HG02884 (cell line): ENCODE measurements around the gene TFAP2A.

ENCODE experiments used
- ATAC-seq: cut with Tn5 transposase; IDR thresholded peaks from one replicate; pipeline ENCODE4 v1.9.1; 2021; ENCODE audit warnings: mild to moderate bottlenecking, moderate library complexity; ENCODE audit not compliant: unreplicated experiment

Gene TFAP2A

DNA sequence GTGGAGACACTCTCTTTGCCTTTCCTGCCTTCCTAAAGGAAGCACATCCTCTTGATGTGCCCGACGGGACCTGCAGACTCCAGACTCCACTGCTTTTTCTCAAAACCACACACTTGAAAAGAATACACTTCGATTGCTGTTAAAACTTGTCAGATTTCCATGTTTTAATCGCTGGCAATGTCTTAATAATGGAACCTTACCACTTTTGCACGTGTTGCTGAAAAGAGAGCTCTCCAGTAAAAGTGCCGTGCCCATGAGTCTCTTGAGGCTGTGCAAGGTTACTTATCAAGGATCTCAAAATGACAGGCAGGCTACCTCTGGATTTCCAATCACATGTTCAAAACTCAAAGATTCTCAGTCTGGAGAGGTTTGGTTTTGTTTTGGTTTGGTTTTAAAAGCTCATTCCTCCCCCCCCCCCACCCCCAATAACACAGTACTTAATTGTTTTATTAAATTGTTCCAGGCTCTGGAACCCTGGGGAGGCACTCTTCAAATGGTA, 12.0 kb upstream of the TFAP2A start:
- no peak for ATAC-seq

DNA sequence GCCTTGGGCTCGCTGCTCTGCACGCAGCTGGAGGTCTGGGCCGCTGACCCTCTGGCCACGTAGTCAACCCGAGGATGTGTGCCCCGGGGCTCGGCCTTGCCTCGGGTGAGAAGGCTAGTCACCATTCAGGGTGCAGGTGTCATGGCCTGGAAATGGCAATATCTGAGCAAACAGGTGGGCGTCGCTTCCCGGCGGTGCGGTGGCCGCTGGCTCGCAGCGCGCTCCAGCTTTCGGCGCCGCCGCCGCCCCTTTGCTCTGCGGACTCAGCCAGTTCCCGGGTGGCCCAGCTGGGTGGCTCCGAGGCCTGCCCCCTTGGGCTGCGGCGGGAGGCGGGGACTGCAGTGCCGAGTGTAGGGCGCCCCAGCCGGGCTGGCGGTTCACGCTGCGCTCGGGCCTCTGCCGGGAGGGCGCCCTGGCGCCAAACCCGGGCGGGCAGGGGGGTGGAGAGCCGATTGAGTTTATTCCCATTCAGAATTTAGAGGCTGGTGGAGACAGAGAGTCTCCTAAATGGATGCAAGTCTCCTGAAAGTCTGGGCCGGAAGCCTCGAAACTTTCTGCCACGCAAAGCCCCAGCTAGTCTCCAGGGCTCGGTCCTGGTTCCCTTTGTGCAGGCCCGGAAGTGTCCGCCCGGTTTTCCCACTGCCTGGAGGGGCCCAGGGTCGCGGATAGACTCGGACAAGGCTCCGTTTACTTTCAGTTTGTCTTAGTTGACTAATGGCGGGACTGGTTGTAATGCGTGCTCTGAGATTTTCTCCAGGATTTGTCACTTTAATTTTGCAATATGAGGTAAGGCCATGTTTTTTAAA, 11.3 kb upstream of the TFAP2A start:
- ATAC-seq, result peak; percentile 56

DNA sequence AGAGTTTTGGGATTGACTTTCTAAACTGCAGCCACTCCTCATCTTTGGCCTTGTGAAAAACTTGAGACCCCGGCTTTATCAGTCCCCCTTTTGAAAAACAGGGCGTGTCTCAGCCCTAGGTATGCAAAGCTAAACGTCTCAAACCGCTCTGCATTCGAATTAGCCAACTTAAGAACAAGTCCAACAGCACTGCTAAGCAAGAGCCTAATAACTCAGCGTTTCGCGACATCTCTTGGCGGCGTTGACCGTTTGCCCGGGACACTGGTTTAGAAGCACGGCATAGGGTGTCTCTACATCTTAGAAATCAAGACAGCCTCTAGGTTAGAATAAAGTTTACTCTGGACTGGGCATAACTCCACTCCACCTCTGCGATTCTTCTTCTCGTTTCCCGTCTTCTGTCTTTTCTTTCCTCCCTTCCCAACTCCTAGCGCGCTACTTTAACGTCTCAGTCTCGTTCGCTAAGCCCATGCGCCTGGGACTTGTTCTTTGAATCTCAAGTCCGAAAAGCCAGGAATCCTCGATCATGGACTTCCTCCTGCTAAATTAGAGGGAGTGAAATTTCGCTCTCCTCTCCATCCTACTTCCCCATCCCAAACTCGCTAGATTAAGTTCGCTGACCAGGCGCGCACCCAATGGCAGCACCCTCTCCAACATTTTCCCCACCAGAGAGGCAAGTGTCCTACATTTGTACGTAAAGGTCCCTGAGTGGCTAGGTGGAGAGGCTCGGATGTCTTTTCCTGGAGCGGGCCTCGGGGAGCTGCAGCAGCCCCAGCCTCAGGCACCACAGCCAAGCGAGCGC, 10.5 kb upstream of the TFAP2A start:
- no peak for ATAC-seq

DNA sequence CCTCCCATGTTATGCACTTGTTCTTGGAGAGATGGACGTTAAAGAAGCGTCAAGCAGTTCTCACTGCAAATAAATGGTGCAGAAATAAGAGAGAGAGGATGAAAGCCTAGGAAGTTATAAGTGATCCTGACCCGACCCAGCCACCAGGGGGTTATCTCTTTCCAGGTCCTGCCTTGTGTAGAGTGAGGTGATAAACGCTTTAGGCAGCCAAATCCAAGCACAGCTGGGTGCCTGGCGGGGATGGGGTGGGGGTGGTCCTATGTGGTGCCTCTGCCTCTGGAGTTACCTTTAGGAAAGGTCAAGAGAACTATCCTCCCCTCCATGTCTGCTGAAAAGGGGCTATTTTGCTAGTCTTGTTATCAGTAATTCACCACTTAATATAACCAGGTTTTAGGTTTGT, 9.2 kb upstream of the TFAP2A start:
- ATAC-seq, result no peak

DNA sequence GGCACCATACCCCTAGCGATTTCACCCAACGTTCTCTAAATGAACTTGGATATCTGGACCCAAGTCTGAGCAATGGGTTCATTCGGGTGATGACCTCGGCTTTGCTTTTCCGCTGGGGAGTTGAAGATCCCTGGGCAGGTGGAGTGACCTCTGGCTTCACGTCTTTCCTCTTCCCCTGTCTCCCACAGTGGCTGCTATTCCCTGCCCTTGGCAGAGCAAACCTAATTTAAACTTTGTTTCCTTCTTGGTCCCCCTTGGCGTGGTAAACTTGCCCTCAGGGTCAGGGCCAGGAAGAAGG, 7.8 kb upstream of the TFAP2A start:
- no peak for ATAC-seq

DNA sequence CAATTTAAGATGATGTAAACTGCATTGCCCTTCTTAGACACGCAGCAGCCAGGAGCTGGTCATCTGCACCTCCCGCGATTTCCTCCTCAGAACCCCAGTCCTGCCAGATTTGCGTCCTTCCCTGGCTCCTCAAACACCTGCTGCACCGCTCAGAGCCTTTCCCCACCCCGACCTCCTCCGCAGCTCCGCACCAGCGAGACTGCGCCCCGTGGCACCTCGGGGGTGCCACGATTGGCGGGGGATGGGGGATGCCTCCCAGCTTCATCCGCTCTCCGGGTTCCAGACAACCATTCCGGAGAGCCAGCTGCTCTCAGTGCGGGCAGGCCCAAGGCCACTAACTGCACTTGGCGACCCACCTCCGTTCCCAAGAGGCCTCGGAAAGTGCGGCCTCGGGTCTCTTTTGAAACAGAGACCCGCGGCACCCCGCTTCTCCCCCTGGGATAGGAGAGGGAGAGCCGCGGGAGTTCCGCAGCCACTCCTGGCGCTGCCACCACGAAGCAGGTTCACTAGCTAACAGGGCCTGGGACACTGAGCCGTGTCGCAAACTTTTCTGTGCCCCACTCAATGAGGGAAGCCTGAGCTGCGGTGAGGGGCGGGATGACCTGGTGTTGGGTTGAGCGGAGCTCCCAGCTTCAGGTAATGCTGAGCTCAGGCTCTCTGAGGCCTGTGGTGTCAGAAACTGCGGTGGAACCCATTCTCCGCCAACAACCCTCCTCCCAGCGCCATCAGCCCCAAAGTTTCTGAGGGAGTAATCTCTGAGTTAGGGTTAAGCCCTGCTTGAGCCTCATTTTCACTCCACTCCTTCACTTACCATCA, 7.3 kb upstream of the TFAP2A start:
- no peak for ATAC-seq

DNA sequence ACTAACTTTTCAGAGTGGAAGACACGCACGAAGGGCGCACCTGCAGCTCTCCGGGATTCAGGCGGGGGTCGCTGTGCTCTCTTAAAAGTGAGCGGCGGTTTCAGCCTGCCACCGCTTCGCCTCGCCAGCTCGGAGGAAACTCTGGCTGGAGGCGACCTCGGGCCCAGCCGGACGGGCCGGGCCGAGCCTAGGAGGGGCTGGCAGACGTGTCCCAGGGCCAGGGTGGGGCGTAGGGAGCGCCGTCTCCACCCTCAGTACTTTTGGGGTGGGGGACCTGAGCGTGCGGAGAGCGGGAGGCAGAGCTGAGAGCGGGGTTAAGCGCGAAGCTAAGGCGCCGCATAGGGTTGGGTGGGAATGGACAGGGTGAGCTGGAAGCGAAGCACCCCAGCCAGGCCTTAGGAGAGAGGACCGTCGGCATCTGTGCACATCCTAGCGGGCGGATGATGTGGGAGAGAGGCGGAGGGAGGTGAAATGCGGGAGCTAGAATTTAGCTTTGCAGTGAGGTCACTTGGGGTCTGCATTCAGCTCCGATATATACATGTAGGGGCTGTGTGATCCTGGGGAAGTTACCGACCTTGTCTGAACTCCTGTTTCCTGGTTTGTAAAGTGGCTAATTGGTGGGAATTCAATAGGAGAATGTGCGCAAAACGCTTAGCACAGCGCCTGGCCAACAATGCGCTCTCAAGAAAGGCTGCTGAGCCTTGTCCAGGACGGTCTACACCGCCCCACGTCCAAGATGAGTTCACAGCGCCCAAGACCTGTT, 6.5 kb upstream of the TFAP2A start:
- no peak for ATAC-seq

DNA sequence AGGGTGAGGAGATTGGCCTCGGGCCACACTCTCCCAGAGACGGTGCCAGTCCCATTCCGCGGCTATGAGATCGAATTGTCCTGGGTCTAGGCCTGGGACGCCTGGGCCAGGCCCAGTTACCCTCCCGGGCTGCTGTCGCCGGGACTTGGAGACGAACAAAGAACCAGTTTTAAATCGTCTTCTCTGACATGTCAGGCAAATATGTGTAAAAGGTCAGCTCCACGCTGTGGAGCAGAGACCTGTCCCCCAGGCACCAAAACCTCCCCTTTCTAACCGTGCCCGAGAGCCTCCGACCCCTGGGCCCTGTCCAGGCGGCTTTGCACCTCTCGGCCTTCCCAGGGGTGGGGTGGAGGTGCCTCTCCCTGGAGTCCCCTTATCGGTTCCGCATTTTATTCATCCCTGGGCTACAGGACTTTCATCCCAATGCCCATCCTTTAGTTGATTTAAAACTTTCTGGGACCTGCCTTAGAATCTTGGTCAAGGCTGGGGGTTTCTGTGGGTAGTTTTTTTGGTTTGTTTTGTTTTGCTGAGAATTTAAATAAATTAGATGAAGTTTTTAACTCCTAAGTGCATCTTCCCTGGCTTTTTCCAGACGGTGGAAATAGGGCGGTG, 5.8 kb upstream of the TFAP2A start:
- ATAC-seq, result no peak

DNA sequence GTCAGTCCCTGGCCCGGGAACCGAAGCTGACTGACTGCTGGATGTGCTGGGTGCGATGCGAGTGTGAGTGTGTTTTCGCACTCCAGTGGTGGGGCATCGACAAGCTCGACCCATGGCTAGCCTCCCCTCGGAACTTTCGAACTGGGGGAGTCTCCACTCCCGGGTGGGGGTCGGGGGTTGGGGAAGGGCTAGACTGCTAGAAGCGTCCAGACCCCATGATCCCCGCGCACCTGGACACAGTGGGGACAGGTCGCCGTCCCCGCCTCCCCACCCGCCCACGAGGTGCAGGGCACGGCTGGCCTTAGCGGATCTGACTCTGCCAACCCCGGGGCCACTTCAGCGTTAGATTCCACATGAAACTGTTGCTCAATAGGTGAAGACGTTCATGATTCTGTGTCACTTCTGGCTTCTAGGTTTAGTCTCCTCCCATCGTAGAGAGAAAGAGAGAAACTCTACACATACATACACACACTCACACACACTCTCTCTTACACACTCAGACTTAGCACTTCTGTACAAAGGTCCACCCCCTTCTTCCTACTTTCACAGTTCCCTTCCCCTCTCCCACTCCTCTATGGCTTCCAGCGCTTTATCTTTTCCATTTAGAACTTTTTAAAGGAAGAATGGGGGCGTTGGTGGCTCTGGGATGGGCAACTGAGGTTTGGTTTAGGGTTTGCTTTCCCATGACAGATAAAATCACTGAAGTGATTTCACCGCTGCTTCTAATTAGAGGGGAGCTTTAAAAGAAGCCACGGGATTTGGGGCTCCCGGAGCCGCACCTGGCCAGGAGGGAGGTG, 5.1 kb upstream of the TFAP2A start:
- no peak for ATAC-seq

DNA sequence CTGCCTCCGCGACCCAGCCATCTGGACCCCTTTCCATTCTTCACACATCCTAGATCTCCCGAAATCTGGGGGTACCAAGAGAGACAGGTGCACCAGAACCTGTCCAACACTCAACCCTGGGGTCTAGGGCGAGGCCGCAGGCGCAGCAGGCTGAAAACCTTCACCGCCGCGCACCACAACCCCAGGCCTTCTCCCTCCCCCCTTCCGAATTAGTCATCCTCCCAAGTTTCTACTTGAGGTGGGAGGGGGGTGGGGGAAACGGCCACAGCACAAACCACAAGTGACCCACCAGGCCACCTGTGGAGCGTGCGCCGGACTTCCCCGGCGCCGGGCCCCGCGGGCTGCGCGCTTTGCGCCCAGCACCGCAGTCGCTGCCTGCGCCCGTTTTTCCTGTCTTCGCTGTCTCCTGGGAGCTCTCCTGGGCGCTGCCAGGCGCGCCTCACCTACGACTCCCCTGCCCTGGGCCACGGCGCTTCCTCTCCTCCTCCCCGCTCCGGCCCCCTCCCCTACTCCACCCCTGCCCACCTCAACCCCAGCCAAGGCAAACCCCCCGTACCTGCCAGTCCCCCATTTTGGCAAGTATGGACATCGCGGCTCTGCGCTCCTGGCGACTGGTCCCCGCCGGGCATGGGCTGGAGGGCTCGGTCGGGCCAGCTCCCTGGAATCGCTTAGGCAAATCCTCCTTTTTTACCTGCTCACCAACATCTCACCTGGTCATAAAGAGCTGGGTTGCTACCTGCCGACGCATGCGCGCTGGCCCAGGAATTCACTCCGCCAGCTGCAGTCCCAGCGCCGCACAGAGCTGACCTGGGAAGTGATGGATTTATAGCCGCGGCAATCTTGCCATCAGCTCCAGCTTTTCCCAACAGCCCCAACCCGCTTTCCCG, 4.2 kb upstream of the TFAP2A start:
- peak; percentile 37 for ATAC-seq

DNA sequence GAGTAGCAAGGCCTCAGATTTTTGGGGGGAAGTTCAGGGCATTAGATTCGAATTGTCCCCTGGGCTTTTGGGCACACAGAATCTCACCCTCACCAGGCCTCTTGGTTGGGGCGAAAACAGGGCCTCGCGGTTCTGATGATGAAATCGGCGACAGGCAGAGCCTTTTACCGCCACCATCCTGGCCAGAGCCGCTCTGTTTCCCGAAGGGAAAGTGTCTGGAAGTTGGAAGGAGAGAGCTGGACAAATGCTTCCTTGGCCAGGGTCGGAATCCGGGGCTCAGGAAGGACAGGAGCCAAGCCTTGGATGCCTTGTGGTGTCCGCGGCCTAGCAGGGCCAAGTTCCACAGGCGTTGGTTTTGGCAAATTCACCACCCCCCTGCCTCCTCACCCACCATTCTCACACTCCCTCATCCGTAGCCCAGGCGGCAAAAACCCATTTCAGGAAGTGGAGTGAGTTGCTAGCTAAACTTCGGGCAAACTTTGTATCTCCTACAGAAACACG, 3.5 kb upstream of the TFAP2A start:
- ATAC-seq, result no peak

DNA sequence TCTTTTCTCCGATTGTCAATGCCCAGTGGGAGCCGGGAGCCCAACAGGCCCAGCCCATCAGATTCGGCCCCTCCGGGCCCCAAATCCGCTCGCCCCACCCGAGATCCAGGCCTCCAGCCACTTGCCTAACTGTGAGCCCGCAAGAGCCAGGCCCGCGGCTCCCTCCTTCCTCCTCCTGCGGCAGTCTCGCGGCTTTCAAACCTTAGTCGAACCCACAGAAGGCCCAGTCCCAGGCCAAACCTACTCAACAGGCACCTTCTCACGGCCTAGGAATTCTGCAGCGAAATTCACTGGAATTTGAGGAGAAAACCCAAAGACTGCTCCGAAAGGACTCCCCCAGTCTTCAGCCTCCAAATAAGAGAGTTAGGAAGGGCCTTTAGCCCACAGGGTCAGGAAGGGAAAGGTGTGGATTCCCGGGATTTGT, 2.8 kb upstream of the TFAP2A start:
- ATAC-seq, result no peak

DNA sequence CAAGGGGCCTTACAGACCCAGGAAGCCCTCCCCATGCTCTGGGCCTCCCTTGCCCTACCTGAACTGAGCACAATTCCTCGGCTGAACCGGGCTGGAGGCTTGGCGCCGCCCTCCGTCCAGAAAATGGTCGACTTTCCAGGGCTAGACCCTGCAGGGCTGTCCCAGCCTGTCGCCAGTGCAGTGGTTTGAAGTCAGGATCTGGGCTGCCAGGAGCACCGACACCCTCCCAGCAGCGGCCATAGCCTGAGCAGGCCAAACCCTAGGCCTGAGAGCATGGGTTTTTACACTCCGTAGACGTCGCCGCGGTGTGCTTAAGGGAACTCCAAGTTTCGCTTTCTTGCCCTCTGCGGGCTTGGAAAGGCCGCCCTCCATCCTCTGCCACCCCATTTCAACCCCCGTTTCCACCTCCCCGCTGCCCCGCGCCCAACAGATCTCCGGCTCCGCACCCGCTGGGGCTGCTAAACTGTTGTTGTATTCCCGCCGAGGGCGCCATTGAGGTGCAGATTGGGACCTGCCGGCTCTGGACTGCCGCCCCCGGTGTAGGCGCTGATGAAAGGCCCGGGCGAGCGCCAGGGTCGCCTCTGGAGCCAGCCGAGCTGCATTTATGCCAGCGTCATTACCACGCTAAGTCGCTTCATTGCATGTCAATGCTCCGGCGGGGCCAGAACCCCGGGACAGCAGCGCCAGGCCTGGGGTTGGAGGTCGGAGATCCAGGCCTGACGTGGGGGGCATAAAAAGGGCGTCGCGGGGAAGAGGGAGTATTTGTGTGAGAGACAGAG, 2.2 kb upstream of the TFAP2A start:
- ATAC-seq, result no peak

DNA sequence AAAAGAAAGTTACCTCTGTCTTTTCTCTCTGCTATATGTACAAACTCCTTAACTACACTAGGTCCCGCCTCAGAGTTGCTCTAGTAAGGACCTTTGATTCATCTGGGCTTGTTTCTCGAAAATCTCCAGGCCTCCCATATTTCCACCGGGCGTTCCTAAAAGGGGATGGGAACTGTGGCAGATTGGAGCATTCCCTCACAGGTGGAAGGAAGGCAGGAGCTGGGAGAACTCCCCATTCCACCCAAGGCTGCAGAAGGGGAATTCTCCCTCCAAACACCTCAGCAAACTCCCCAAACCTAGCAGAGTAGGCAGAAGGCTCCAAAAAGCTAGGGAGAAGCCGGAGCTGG, 1.6 kb upstream of the TFAP2A start:
- no peak for ATAC-seq

DNA sequence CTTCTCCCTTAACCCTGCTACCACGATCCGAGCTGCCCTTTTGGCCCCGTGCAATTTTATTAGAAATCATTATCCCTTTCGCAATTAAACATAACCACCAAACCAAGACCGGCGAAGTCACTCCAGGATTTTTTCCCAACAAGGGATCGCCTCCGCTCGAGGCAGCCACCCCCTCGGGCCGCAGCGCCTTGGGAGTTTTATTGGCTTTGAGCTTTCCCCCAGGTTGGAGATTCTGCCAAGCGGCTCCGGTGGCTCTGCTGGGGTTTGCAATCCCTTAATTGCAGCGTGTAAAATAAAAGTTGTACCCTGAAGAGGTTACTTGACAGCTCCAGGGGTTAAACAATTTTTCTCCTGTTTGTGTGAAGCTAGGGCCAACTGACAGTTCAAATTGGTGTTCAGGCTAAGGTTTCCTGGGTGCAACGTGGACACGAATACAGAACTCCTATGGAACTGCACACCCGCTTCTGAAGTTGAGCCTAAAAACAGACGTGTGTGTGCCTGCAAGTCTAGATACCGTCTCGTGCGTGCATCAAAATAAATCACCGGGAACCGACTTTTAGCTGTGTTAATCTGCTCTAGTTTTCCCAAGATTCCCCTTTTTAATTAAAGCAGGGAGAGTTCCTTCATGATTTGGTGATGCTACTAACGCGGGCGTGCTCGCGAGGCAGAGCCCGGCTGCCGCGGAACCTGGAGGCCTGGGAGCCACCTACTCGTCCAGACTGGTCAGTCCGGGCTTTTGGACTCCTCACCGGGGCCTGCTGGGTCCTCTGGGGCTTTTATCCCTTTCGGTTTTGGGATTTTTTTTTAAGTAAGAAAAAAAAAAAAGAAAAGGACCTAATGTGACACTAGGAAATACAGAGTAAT, 975 bp upstream of the TFAP2A start:
- ATAC-seq, result no peak

DNA sequence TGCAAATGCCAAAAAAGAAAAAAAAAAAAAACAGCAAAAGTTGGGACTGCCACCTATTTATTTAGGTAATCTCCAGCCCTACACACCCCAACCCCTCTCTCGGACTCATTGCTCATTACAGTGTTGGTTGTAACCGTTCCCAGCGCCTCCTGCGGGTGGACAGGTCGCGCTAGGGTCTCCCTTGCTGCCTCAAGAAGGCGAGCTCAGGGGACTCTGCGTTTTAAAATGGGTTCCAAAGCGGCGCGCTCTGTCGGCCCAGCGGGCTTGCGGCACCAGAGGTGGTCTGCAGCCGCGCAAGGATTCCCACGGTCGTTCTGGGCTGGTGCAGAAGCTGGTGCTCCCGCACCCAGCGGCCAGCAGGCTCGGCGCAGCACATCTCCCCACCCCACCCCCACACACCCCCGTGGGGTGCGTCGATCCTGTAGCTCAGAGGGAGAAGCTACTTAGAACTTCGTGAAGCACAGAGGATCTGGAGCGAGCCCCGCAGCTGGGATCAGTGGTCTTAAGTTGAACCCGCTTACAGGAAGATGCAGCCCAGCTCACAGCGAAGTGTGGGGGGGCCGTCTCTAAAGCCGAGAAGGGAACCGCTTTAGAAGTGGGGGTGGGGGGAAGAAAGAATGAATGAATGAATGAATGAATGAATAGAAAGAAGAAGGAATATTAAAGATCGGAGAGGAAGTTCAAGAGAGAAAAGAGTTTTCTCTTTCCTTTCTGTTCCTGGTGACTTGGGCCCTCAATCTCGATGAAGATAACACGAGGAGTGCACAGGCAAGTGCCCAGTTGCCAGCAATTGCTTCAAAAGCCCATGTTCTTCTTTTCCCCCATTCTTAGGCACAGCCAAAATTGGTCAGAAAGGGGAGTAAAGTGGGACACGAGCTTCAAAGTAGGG, 780 bp downstream of the TFAP2A start:
- ATAC-seq, result no peak
